COLO668 (cell line): Measurements from ENCODE around the gene TAS2R19.

Source experiments
- DNase-seq: peaks from one replicate; lab custom pipeline; 2025; ENCODE audit not compliant: unreplicated experiment; lab: John Stamatoyannopoulos, UW

The TAS2R19 gene

GRCh38 chr12:10994307-10994706 is 28.1 kb downstream of the TAS2R19 start:
- no peak for DNase-seq

DNA sequence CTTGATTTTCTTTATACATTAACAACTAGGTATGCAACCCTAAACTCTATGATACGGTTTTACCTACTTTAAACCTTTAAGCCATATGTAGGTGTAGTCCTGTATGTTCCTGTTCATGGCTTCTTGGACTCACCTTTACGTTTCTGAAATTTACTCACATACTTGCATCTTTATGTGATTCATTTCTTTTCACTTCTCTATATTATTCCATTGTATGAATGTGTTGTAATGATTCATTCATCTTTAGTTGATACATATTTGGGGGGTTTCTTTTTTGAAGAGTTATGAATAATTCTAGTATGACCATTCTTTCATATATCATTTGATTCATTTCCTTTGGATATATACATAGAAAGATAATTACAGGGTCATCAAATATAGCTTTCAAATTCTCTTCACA is 33.3 kb downstream of the TAS2R19 start:
- DNase-seq = no peak

- no peak for DNase-seq
These were observed 35.6 kb downstream of the TAS2R19 start, which contains the start of gene TAS2R50 for GRCh38 chr12:10986812-10987211. Gene TAS2R50 (minus strand): TSS chr12:10986912. CDS start chr12:10986860, 52 bp downstream.

DNA sequence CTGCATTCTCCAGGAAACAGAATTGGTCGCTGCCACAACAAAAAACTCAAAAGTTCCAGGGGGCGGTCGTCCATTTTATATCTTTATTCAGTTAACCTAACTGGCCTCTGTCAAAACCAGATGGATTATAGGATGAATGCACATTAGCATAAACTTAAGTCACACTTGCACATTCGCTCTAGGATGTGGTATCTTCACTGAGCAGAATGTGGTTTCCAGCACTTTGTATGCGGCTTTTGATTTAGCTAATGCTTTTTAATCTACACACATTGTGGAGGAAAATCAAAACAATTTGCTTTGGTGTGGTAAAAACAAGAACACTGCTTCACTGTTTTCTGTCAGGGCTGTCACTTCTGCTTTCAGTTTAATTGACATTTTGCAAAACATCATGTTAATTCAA is 40.2 kb downstream of the TAS2R19 start:
- no peak for DNase-seq

DNA sequence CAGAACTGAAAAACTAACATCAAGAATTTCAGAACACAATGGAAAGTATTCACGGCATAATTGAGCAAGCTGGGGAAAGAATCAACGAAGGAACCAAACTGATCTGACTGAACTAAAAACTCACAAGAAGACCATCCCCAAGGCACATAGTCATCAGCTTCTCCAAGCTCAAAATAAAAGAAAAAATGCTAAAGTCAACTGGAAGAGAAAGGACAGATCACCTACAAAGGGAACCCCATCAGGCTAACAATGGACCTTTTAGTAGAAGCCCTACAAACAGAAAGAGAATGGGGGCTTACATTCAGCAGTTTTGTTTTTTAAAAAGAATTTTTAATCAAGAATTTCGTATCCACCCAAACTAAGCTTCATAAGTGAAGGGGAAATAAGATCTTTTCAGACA is 47.5 kb downstream of the TAS2R19 start:
- no peak for DNase-seq
